Loucy (cell line): Measurements from ENCODE around the gene SEMA3A.

Experiments
- H2AFZ ChIP-seq: fragments of 200-600 bp; sonication (generic); 2 replicates; pipeline ENCODE4 v1.6.0; 2016; ENCODE audit warnings: antibody characterized with exemption, mild to moderate bottlenecking, low read length, moderate library complexity
- H3F3A ChIP-seq: fragments of 200-600 bp; 2 replicates; pipeline ENCODE4 v1.6.0; 2016; ENCODE audit warnings: antibody characterized with exemption, low read depth, mild to moderate bottlenecking
- H3K27me3 ChIP-seq: fragments of 200-600 bp; sonication (generic); 2 replicates; pipeline ENCODE4 v1.6.1; 2014; ENCODE audit warnings: low read length, mild to moderate bottlenecking; ENCODE audit not compliant: insufficient read depth, poor library complexity, severe bottlenecking
- H3K36me3 ChIP-seq: fragments of 200-600 bp; sonication (generic); 2 replicates; pipeline ENCODE4 v1.6.1; 2016; ENCODE audit warnings: low read length; ENCODE audit not compliant: insufficient read depth
- H3K4me1 ChIP-seq: fragments of 200-600 bp; sonication (generic); 2 replicates; pipeline ENCODE4 v1.5.1; 2014; ENCODE audit warnings: low read length, mild to moderate bottlenecking; ENCODE audit not compliant: insufficient read depth, poor library complexity, severe bottlenecking
- H3K4me2 ChIP-seq: fragments of 200-600 bp; sonication (generic); 2 replicates; pipeline ENCODE4 v1.6.0; 2014; ENCODE audit warnings: antibody characterized with exemption, low read length, low read depth, mild to moderate bottlenecking; ENCODE audit not compliant: poor library complexity, severe bottlenecking
- H3K4me3 ChIP-seq: fragments of 200-600 bp; sonication (generic); 2 replicates; pipeline ENCODE4 v1.5.1; 2014; ENCODE audit warnings: low read length, mild to moderate bottlenecking, mixed read lengths; ENCODE audit not compliant: poor library complexity, severe bottlenecking
- H3K79me2 ChIP-seq: fragments of 200-600 bp; sonication (generic); 2 replicates; pipeline ENCODE4 v1.6.1; 2014; ENCODE audit warnings: low read length; ENCODE audit not compliant: insufficient read depth
- H3K9ac ChIP-seq: fragments of 200-600 bp; sonication (generic); 2 replicates; pipeline ENCODE4 v1.6.0; 2014; ENCODE audit warnings: mild to moderate bottlenecking, low read depth, low read length, moderate library complexity; ENCODE audit not compliant: poor library complexity, severe bottlenecking
- H3K9me2 ChIP-seq: fragments of 200-600 bp; sonication (generic); replicated peaks from 2 replicates; pipeline ENCODE4 v1.6.1; 2016; ENCODE audit warnings: low read depth, low read length, mixed read lengths
- H3K9me3 ChIP-seq: fragments of 200-600 bp; sonication (generic); 2 replicates; pipeline ENCODE4 v1.6.1; 2014; ENCODE audit warnings: mild to moderate bottlenecking, antibody characterized with exemption, low read length, low read depth; ENCODE audit not compliant: insufficient read depth
- H4K20me1 ChIP-seq: fragments of 200-600 bp; sonication (generic); 2 replicates; pipeline ENCODE4 v1.6.0; 2014; ENCODE audit warnings: antibody characterized with exemption, low read length, mild to moderate bottlenecking; ENCODE audit not compliant: insufficient read depth, poor library complexity, severe bottlenecking
- EZH2phosphoT487 ChIP-seq: fragments of 200-600 bp; IDR thresholded peaks from 2 replicates; pipeline ENCODE4 v1.6.1; 2018; ENCODE audit warnings: antibody characterized with exemption, mild to moderate bottlenecking, moderate library complexity, borderline replicate concordance
- TF ChIP-seq, protein P1 (sequence below): fragments of 200-600 bp; sonication (generic); conservative IDR thresholded peaks from 2 replicates; pipeline ENCODE4 v1.5.1; 2014; ENCODE audit warnings: mild to moderate bottlenecking, antibody characterized with exemption, low read length

The SEMA3A gene

DNA sequence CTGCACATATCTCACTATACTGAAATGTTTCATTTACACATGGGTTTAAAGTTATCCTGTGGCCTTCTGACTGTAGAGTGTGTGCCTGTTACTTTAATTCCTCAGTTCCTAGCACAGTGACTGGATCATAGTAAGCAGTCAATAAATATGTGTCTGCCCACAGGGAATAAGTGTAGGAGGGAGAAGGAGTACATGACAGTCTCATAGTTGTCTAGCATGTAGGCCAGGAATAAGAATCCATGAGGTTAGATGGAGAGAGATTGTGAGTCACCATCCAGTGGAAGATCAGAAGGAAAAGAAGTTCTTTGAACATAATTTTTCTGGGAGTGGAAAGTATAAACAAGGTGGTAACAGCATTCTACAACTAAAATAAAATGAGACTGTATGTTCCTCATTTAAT lies 36.6 kb upstream of the SEMA3A start:
- no peak overlapping the region for H3K4me2 ChIP-seq

DNA sequence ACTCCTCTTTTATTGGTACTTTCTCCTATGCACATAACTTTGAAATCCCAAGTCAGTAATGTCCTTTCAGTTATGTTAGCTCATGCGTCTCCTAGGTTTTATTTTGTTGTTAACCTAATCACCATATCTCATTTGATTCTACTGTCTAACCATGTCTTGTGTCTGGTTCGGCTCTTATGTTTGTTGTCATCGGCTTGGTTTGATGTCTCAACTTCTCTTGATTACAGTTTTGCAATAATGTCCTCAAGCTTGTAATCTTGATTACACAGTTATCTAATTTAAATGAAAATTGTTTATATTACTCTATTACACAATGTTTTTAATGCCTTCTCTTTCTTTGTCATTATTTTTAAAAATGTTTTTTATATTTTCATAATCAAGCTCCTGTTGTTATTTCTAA lies 35.9 kb upstream of the SEMA3A start:
- H4K20me1 ChIP-seq: no peaks in the 10 kb centered on the region

More for the DNA sequence above, 36.6 kb upstream of the SEMA3A start:
- H3K27me3 ChIP-seq: no peaks in the 10 kb centered on the region
- no peak overlapping the region for H2AFZ ChIP-seq
- no peaks in the 10 kb centered on the region for H3K36me3 ChIP-seq
- H3K9me2 ChIP-seq: no peaks in the 10 kb centered on the region
- H3F3A ChIP-seq: no peaks in the 10 kb centered on the region
- no peaks in the 10 kb centered on the region for H4K20me1 ChIP-seq
- no peak overlapping the region for H3K9ac ChIP-seq
- no peak for TF ChIP-seq EZH2phosphoT487
- TF ChIP-seq, protein P1, sequence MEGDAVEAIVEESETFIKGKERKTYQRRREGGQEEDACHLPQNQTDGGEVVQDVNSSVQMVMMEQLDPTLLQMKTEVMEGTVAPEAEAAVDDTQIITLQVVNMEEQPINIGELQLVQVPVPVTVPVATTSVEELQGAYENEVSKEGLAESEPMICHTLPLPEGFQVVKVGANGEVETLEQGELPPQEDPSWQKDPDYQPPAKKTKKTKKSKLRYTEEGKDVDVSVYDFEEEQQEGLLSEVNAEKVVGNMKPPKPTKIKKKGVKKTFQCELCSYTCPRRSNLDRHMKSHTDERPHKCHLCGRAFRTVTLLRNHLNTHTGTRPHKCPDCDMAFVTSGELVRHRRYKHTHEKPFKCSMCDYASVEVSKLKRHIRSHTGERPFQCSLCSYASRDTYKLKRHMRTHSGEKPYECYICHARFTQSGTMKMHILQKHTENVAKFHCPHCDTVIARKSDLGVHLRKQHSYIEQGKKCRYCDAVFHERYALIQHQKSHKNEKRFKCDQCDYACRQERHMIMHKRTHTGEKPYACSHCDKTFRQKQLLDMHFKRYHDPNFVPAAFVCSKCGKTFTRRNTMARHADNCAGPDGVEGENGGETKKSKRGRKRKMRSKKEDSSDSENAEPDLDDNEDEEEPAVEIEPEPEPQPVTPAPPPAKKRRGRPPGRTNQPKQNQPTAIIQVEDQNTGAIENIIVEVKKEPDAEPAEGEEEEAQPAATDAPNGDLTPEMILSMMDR: no peak
- H3K9me3 ChIP-seq: no peaks in the 10 kb centered on the region
- H3K4me1 ChIP-seq: no peaks in the 10 kb centered on the region
- H3K4me3 ChIP-seq: no peak overlapping the region
- H3K79me2 ChIP-seq: no peaks in the 10 kb centered on the region

DNA sequence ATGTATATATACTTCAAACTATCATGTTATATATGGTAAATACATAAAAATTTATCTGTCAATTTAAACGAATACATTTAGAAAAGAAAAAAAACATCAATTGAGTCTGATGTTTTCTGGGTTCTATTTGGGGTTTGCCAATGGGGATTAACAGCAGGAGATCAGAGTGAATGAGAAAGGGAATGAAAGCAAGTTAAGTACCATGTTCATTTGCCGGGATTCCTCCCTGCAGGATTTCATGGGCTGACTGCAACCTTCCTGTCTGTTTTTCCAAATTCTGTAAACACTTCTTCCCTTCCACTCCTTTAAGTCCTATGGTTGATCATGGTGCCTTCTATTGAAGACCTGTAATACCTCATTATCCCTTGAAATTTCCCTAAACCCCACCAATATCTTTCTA lies 33.9 kb upstream of the SEMA3A start:
- Histone ChIP-seq H3K9ac (no peak overlapping the region), H3K27me3 (no peaks in the 10 kb centered on the region), H3K9me2 (no peaks in the 10 kb centered on the region), H3K36me3 (no peaks in the 10 kb centered on the region), H4K20me1 (no peaks in the 10 kb centered on the region), H2AFZ (no peak overlapping the region), H3K4me3 (no peak overlapping the region), H3F3A (no peaks in the 10 kb centered on the region), H3K9me3 (no peaks in the 10 kb centered on the region), H3K79me2 (no peaks in the 10 kb centered on the region), H3K4me2 (no peak overlapping the region), H3K4me1 (no peaks in the 10 kb centered on the region)
- TF ChIP-seq EZH2phosphoT487: no peak
- TF ChIP-seq, protein P1: no peak

More for the DNA sequence above, 35.9 kb upstream of the SEMA3A start:
- Histone ChIP-seq H3K4me3 (no peak overlapping the region), H3K27me3 (no peaks in the 10 kb centered on the region), H2AFZ (no peak overlapping the region), H3K4me2 (no peak overlapping the region), H3K36me3 (no peaks in the 10 kb centered on the region), H3K9me3 (no peaks in the 10 kb centered on the region), H3K9me2 (no peaks in the 10 kb centered on the region), H3K4me1 (no peaks in the 10 kb centered on the region), H3K79me2 (no peaks in the 10 kb centered on the region), H3F3A (no peaks in the 10 kb centered on the region), H3K9ac (no peak overlapping the region)
- no peak for TF ChIP-seq EZH2phosphoT487
- TF ChIP-seq, protein P1: no peak
